Middle frontal gyrus (tissue), 1 donor: ENCODE results near the gene MTMR6.

Experiments
- DNase-seq: peaks from one replicate; pipeline ENCODE4 v3.0.0-alpha.2; 2015; ENCODE audit warnings: low spot score; ENCODE audit errors: extremely low spot score

MTMR6 gene

GRCh38 chr13:25280396-25280795 is 6.9 kb downstream of the MTMR6 start:
- DNase-seq = no peak

- DNase-seq = no peak
These were observed 10.5 kb downstream of the MTMR6 start for GRCh38 chr13:25276748-25277147.

- no peak for DNase-seq
These were observed 18.7 kb downstream of the MTMR6 start for GRCh38 chr13:25268561-25268960.

- DNase-seq = no peak
These were observed 19.6 kb downstream of the MTMR6 start for GRCh38 chr13:25267715-25268114.

- no peak for DNase-seq
These were observed 20.6 kb downstream of the MTMR6 start for GRCh38 chr13:25266706-25267105.

- DNase-seq = no peak
These were observed 25.0 kb downstream of the MTMR6 start for GRCh38 chr13:25262261-25262660.

- no peak for DNase-seq
These were observed 33.6 kb downstream of the MTMR6 start for GRCh38 chr13:25253702-25254101.

GRCh38 chr13:25252752-25253151 is 34.5 kb downstream of the MTMR6 start:
- DNase-seq = no peak

- DNase-seq = no peak
These were observed 35.1 kb downstream of the MTMR6 start for GRCh38 chr13:25252225-25252624.

GRCh38 chr13:25249001-25249543 is 38.2 kb downstream of the MTMR6 start:
- DNase-seq = peak; percentile 72

- DNase-seq = no peak
These were observed 39.2 kb downstream of the MTMR6 start for GRCh38 chr13:25248071-25248470.

GRCh38 chr13:25247360-25247759 is 39.9 kb downstream of the MTMR6 start:
- DNase-seq = no peak

GRCh38 chr13:25244123-25244522 is 43.2 kb downstream of the MTMR6 start:
- no peak for DNase-seq

GRCh38 chr13:25242956-25243355 is 44.3 kb downstream of the MTMR6 start:
- DNase-seq = no peak

- no peak for DNase-seq
These were observed 46.3 kb downstream of the MTMR6 start for GRCh38 chr13:25241007-25241406.

GRCh38 chr13:25237083-25237482 is 50.2 kb downstream of the MTMR6 start:
- DNase-seq = no peak

- no peak for DNase-seq
These were observed 53.4 kb downstream of the MTMR6 start for GRCh38 chr13:25233861-25234260.

GRCh38 chr13:25232937-25233515 is 54.3 kb downstream of the MTMR6 start:
- no peak for DNase-seq

GRCh38 chr13:25231517-25231916 is 55.8 kb downstream of the MTMR6 start:
- no peak for DNase-seq

GRCh38 chr13:25227690-25228089 is 59.6 kb downstream of the MTMR6 start:
- DNase-seq = no peak

GRCh38 chr13:25225970-25226369 is 61.3 kb downstream of the MTMR6 start:
- no peak for DNase-seq

- no peak for DNase-seq
These were observed 63.1 kb downstream of the MTMR6 start for GRCh38 chr13:25224151-25224550.

GRCh38 chr13:25222740-25223139 is 64.5 kb downstream of the MTMR6 start:
- DNase-seq = no peak

- no peak for DNase-seq
These were observed 69.3 kb downstream of the MTMR6 start for GRCh38 chr13:25218019-25218418.
